ENCODE measurements around the gene TXNDC9.

DNA sequence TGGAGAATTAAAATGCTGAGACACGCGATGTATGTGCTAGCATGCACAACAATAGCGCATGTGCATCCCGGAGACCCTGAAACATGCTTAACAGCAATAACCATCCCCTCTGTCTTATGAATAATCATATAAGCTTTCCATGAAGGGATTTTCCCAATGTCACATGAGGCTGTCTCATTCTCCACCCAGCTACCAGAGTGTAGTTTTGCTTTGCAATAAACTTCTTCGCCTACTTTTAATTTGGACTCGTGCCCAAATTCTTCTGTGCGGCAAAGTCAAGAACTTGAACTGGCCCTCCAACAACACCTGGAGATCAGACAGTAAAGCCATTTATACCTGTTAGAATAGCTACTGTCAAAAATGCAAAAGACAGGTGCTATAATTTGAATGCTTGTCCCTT lies 50.6 kb downstream of the TXNDC9 start:
- TF ChIP-seq ELF4 (IDR thresholded peaks at IDR 0.05) (no peak), FOXM1 (IDR thresholded peaks at IDR 0.05; ENCODE audit: borderline replicate concordance) (no peak), SP1 (IDR thresholded peaks at IDR 0.05) (no peak)
- TF ChIP-seq, protein P1, sequence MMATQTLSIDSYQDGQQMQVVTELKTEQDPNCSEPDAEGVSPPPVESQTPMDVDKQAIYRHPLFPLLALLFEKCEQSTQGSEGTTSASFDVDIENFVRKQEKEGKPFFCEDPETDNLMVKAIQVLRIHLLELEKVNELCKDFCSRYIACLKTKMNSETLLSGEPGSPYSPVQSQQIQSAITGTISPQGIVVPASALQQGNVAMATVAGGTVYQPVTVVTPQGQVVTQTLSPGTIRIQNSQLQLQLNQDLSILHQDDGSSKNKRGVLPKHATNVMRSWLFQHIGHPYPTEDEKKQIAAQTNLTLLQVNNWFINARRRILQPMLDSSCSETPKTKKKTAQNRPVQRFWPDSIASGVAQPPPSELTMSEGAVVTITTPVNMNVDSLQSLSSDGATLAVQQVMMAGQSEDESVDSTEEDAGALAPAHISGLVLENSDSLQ (IDR thresholded peaks at IDR 0.05): no peak
